ENCODE data around the gene UNC79.

DNA sequence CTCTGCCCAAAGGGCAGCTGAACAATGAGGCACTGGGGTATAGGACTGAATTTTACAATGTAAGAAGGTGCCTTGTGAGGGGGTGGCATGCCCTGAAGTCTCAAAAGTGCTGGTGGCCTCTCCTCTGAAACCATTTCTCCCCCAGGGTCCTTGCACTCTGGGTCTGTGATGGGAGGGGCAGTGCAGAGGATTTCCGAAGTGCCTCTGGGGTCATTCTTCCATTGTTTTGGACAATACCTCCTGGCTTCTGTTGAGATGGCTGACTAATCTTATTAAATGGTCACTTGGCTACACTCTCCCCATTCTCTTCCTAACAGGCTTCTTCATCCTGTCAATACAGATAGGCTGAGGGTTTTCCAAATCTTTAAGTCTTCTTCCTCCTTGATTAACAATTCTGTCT lies 59.3 kb downstream of the UNC79 start:
- TF ChIP-seq, protein P1, sequence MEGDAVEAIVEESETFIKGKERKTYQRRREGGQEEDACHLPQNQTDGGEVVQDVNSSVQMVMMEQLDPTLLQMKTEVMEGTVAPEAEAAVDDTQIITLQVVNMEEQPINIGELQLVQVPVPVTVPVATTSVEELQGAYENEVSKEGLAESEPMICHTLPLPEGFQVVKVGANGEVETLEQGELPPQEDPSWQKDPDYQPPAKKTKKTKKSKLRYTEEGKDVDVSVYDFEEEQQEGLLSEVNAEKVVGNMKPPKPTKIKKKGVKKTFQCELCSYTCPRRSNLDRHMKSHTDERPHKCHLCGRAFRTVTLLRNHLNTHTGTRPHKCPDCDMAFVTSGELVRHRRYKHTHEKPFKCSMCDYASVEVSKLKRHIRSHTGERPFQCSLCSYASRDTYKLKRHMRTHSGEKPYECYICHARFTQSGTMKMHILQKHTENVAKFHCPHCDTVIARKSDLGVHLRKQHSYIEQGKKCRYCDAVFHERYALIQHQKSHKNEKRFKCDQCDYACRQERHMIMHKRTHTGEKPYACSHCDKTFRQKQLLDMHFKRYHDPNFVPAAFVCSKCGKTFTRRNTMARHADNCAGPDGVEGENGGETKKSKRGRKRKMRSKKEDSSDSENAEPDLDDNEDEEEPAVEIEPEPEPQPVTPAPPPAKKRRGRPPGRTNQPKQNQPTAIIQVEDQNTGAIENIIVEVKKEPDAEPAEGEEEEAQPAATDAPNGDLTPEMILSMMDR (IDR thresholded peaks at IDR 0.05; ENCODE audit: insufficient read depth, low read length), result no peak
- TF ChIP-seq, protein P2, sequence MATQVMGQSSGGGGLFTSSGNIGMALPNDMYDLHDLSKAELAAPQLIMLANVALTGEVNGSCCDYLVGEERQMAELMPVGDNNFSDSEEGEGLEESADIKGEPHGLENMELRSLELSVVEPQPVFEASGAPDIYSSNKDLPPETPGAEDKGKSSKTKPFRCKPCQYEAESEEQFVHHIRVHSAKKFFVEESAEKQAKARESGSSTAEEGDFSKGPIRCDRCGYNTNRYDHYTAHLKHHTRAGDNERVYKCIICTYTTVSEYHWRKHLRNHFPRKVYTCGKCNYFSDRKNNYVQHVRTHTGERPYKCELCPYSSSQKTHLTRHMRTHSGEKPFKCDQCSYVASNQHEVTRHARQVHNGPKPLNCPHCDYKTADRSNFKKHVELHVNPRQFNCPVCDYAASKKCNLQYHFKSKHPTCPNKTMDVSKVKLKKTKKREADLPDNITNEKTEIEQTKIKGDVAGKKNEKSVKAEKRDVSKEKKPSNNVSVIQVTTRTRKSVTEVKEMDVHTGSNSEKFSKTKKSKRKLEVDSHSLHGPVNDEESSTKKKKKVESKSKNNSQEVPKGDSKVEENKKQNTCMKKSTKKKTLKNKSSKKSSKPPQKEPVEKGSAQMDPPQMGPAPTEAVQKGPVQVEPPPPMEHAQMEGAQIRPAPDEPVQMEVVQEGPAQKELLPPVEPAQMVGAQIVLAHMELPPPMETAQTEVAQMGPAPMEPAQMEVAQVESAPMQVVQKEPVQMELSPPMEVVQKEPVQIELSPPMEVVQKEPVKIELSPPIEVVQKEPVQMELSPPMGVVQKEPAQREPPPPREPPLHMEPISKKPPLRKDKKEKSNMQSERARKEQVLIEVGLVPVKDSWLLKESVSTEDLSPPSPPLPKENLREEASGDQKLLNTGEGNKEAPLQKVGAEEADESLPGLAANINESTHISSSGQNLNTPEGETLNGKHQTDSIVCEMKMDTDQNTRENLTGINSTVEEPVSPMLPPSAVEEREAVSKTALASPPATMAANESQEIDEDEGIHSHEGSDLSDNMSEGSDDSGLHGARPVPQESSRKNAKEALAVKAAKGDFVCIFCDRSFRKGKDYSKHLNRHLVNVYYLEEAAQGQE (IDR thresholded peaks at IDR 0.05; ENCODE audit: insufficient replicate concordance, low read depth), result no peak
- TF ChIP-seq GABPA (IDR thresholded peaks at IDR 0.05; ENCODE audit: low read depth), result no peak
